HG03025 (cell line): Measurements from ENCODE around the gene USP40.

Source experiments
- ATAC-seq: cut with Tn5 transposase; IDR thresholded peaks from one replicate; pipeline ENCODE4 v1.9.1; 2021; ENCODE audit warnings: mild to moderate bottlenecking, moderate library complexity; ENCODE audit not compliant: unreplicated experiment, low FRiP score

USP40 gene

DNA sequence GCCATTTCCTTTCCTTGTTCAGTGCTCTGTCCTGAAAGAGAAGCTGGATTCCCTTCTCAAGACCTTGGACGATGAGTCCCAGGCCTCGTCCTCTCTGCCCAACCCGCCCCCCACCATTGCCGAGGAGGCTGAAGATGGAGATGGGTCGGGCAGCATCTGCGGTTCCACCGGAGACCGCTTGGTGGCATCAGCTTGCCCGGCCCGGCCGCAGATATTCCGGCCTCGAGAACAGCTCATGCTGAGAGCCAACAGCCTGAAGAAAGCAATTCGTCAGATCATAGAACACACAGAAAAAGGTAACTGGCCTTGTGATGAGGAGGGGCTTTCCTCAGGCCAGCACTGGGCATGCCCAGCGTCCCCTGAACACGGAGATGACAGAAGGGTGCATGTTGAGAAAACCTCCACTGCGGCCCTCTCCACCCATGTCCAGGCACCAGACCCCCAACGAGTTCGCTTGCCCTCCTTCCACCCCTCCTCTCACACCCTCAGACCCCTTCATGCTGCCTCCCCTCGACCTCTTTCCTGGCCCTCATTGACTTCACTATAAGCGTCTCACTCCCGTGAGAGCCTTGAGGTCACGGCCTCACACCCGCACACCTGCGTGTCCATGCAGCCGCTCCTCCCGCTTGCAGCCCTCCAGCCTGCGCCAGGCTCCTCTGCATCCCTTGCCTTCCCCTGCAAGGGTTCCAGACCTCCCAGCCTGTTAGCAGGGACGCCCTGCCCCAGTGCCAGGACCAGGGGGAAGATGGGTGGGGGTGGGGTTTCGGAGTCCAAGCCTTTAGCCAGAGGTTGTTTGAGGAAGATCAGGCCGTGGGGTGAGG, 117.3 kb downstream of the USP40 start:
- no peak for ATAC-seq

- ATAC-seq, result no peak
Measured at GRCh38 chr2:233448575-233448974, 118.0 kb downstream of the USP40 start.

DNA sequence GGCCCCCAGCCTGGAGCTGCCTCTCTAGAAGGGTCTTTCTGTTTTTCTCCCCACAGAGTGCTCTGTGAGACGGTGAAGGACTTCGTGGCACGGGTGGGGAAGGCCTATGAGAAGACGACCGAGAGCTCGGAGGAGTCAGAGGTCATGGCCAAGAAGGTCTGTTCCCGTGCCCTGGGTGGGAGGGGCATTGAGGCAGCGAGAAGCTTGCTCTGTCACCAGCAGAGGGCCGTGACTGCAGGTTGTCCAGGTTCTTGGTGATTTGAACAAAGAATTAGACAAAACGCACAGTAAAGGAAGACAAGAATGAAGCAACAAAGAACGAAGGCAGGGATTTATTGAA, 118.4 kb downstream of the USP40 start:
- no peak for ATAC-seq

DNA sequence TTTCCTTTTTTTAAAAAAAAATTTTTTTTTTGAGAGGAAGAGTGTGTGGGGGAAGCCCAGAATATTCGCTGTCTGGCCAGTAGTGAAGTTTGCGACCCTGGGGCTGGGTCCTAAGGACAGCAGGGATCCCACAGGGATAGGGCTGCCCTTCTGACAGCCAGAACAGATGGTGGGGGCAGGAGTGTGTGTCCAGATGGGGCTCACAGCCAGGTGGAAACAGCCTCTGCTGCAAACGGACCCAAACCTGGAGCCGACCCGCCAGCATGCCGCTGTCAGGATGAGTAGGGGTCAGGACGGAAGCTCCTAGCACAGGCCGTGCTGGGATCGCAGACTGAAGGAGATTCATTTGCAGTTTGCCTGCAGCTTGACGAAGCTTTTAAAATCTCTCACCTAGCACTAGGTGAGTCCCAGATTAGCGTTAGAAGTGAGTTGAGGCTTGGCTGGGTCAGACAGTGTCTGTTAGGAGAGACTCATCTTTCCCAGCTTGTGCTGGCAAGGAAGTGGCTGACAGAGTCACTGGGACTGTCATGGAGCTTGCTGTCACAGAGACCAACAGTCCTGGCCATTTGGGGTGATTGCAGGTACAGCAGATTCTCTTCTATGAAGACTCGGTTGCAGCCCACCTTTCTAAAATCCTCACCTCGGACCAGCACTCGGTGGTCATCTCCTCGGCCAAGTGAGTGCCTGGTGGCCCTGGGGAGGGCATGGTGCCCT, 118.9 kb downstream of the USP40 start:
- ATAC-seq, result no peak

DNA sequence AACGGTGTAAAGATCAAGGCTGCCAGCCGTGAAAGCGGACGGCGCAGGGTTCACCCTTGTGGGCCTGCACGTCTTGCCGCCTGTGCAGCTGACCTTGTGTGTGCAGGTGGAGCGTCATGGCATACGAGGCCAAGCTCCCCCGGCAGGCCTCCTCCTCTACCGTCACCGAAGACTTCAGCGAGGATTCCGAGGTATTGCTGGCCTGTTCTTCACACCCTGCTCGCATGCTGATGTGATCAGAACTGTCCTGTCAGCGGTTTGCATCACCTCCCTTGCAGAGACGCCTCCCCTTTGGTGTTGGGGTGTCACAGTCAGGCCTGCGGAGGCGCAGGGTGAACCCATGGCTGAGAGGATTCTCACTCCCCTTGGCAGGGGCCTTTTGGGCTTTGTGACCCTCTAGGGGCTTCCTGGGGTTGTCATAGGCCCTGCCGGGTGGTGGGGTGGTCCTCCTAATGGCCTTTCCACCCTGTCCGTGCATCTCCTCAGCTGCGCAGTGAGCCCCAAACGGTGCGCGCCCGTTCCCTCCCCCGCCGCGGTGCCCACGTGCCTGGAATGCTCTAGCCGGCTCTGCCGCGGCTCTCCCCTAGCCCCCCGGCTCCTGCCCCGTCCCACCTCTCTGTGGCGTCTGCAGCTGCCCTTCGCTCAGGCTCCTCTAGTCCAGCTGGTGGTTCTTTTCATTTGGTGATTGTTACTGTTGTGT, 119.8 kb downstream of the USP40 start:
- ATAC-seq, result no peak

GRCh38 chr2:233446121-233446520, 120.5 kb downstream of the USP40 start:
- no peak for ATAC-seq

GRCh38 chr2:233445152-233445830, 121.3 kb downstream of the USP40 start:
- no peak for ATAC-seq

DNA sequence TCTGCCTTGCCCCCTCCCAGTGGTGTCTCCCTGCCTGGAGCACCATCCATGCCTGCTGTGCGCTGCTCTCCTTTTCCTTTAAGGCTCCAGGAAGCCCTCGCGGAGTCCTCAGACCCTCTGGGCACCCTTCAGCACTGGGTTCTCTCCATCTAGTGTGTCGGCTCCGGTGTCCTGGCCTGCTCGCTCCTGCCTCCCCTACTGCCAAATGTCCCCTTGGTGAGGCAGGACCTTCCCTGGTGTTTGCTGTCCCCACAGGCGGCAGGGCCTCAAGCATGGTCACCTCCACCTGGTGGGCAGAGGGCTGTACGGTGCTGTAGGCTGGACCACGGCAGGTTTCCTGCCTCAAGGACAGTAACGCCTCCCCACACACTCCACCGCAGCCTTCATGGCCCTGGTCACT, 122.1 kb downstream of the USP40 start:
- ATAC-seq, result no peak

DNA sequence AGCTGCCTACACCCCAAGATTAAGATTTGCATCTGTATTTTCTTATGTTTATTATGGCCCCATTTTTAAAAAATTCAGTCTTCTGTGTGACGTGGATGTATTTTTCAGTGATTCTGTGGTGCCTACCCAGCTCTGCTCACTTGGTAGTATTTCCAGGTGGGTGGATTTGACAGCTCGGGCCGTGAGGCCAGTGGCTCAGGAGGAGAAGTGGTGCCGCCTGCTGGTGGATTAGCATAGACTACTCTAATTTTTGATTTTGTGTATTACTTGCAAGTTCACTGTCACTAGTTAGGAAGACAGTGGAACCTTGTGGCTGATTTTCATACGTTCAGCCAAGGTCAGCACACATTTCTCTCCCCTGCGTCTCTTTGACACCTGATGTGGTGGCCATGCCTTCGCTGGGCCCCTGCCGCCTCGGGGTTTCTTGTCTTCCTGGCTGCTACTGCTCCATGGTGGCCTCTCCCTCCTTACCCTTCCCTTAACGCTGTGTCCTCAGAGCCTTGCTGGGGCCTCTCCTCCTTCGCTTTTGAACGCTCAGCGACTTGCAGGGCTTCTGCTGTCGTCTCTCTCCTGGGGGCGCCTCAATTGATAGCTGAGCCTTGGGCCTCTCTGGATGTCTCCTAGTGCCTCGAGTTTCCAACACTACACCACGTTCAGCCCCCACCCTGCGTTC, 122.9 kb downstream of the USP40 start:
- no peak for ATAC-seq

GRCh38 chr2:233442028-233442310, 124.6 kb downstream of the USP40 start:
- ATAC-seq, result no peak

DNA sequence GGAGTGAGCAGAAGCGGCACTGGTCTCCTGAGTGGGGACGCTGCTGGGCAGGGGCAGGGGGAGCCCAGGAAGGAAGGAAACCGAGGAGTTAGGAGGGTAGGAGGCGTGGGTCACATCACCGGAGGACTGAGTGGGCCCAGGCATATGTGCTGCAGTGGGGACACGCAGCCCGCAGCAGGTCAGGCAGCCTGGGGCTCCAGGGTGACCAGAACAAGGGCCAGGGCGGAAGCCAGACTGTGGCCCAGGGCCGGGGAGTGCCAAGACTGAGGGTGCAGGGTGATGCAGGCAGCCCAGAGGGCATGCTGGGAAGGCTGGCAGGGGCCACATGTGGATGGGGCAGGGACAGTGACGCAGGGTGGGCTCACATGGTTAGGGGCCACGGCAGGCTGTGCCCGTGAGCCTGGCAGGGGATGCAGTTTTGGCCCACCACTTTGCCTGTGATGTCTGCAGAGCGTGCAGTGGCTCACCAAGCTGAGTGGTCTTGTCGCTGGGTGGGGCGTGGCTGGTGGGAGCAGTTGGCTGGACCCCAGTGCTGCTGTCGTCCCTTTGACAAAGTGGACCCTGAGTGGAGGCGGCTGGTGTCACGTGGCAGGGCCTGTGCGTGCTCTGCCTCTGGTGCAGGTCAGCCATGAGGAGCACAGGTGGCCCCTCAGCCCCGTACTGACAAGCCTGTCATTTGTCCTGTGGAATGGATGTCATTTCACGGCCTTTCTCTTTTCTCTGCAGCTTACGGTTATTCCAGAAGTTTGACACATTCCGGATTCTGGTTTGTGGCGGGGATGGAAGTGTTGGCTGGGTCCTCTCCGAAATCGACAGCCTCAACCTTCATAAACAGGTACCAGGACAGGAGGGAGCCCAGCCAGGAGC, 125.2 kb downstream of the USP40 start:
- ATAC-seq, result no peak

DNA sequence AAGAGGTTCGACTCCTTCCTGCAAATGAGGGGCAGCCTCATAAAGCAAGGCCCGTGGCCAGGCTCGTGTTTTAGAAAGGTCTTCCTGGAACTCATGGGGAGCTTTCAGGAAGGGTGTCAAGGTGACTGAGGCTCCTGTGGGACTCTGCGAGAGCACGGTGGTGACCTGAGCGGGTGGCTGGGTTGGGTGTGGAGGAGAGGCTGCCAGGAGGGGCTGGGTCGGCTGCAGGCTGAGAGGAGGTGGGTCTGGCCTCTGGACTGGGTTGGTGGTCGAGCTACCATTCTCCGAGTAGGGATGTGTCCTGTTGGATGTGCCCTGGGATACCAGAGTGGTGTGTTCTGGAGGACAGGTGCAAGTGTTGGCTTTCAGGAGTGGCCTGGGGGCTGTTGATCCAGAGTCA, 125.9 kb downstream of the USP40 start:
- ATAC-seq, result no peak

- no peak for ATAC-seq
Measured at GRCh38 chr2:233440314-233440713, 126.3 kb downstream of the USP40 start.

GRCh38 chr2:233439191-233439590, 127.4 kb downstream of the USP40 start:
- ATAC-seq, result no peak

DNA sequence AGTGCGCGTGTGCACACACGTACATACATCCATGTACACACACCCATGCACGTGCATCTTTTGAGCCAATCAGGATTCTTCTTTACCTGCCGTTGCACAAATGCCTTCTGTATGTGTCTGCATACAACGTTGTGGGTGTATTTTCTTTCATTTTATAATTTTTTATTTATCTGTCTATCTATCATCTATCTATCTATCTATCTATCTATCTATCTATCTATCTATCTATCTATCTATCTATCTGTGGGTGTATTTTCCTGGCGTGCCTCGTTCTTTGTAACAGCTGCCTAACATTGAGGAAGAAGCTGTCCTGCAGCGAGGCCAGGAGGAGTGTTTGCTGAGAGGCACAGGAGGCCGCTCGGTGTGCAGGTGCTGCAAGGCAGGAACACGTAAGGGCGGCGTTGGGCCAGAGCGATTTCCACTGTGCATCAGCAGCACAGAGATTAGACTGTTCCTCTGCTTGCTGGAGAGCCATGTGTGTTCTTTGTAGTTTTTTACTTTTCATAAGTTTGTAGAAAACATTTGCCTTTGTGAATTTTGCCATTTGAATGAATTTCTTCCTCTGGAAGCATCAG, 127.9 kb downstream of the USP40 start:
- no peak for ATAC-seq

DNA sequence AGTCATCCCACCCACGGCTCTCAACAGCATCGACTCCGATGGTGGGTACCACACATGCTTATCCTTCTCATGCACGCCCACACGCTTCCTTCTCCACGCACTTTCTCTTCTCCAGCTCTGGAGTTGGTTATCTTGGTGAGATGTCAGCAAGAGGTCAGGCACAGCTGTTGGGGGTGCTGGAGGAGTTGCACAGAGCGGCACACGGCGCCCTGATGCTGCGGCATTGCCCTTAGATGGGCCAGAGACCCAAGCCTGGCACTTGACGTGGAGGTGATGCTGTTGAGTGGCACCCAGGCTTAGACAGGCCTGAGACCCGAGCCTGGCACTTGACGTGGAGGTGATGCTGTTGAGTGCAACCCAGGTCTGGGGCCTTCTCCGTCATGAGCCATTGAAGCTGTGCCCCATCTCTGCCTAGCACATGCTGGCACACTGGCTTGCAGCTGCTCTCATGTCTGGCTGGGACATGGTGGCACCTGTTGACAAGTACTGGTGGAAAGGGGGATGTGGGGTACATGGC, 129.1 kb downstream of the USP40 start:
- no peak for ATAC-seq

- ATAC-seq, result no peak
Measured at GRCh38 chr2:233436691-233437438, 129.7 kb downstream of the USP40 start.

- ATAC-seq, result no peak
Measured at GRCh38 chr2:233436191-233436581, 130.4 kb downstream of the USP40 start.
